Left lung (tissue), 10 donors: Measurements from ENCODE around the gene CDH13. TPM values are rescaled to one million over a fixed set of nuclear protein-coding genes. Genes with fewer than 3 reads are reported as not detected.

Experiments used
- ATAC-seq: fragments of 200-7000 bp; cut with Tn5 transposase; one replicate; pipeline ENCODE4 v1.9.1; 2020; ENCODE audit warnings: moderate library complexity
- DNase-seq, 4 donors: peaks; one replicate each; pipeline ENCODE4 v3.0.0-alpha.2; 2013 to 2020
- H3K27ac ChIP-seq, 2 donors: fragments of 200-600 bp; sonication (generic) in 1 of 2; one replicate each; pipeline versions ENCODE4 v1.5.0 to v1.8.0; 2020 to 2021
- H3K27me3 ChIP-seq, 2 donors: fragments of 200-600 bp; sonication (generic) in 1 of 2; one replicate each; pipeline versions ENCODE4 v1.5.0 to v1.8.0; 2020 to 2021
- H3K36me3 ChIP-seq, 2 donors: fragments of 200-600 bp; sonication (generic) in 1 of 2; one replicate each; pipeline versions ENCODE4 v1.5.0 to v1.8.0; 2020 to 2021
- H3K4me1 ChIP-seq, 2 donors: fragments of 200-600 bp; one replicate each; pipeline ENCODE4 v1.8.0; 2021
- H3K4me3 ChIP-seq, 2 donors: fragments of 200-600 bp; sonication (generic) in 1 of 2; one replicate each; pipeline versions ENCODE4 v1.5.0 to v1.8.0; 2020 to 2021; ENCODE audit warnings: mild to moderate bottlenecking in 1 of 2
- H3K9me3 ChIP-seq, 2 donors: fragments of 200-600 bp; sonication (generic) in 1 of 2; one replicate each; pipeline versions ENCODE4 v1.5.0 to v1.8.0; 2020 to 2021
- CTCF ChIP-seq, 2 donors: fragments of 200-600 bp; sonication (generic) in 1 of 2; IDR thresholded peaks; one replicate each; pipeline versions ENCODE4 v1.5.0 to v1.8.0; 2021; ENCODE audit warnings: antibody characterized with exemption in 2 of 2
- intact Hi-C, 2 donors: fragments of 100-400 bp; cut with DNase I; formaldehyde crosslinking; loops; one replicate each; pipeline versions ENCODE4 v1.11.2 to v1.14.2; 2022
- polyA plus RNA-seq, 6 donors: library from polyadenylated mRNA; unstranded; fragments of 120-200 nt; gene quantifications; one replicate each; pipeline ENCODE4 v1.2.1, GENCODE V29; 2013; ENCODE audit not compliant: insufficient read length in 6 of 6
- total RNA-seq, 2 donors: library from RNA; stranded (reverse); fragmentation: NEBNext Ultra II Directional; extraction: Animal tissue kit (Norgen Biotek cat#: 25700); gene quantifications; one replicate each; pipeline ENCODE4 v1.2.1, GENCODE V29; 2021
- donor health status: DM: no; HTN: yes; CAD: no.
- donor health status: DM: no; HTN: no; CAD: no.

The CDH13 gene
- total and polyA plus RNA-seq, 8 donors, result 2.7 to 20.3 (median 3.2) TPM

- Histone ChIP-seq H3K9me3 (peaks cover 0 to 4% of the 10 kb centered on the region in 2 donors), H3K27ac (no peak overlapping the region), H3K27me3 (no peaks in the 10 kb centered on the region), H3K4me3 (no peak overlapping the region), H3K4me1 (no peaks in the 10 kb centered on the region), H3K36me3 (no peaks in the 10 kb centered on the region)
- intact Hi-C loops, result no loop called here
- no peak for TF ChIP-seq CTCF (IDR thresholded peaks at IDR 0.05)
- DNase-seq, result no peak
- ATAC-seq, result no peak
Observed at GRCh38 chr16:82876951-82877350, 250.2 kb downstream of the CDH13 start.

GRCh38 chr16:82878466-82878865 is 251.7 kb downstream of the CDH13 start:
- ATAC-seq, result no peak
- no peak for TF ChIP-seq CTCF (IDR thresholded peaks at IDR 0.05)
- DNase-seq, result no peak
- H3K27ac ChIP-seq, result no peak overlapping the region
- no peak overlapping the region for H3K4me3 ChIP-seq
- intact Hi-C loops, result no loop called here
- no peaks in the 10 kb centered on the region for H3K27me3 ChIP-seq
- no peaks in the 10 kb centered on the region for H3K36me3 ChIP-seq
- no peaks in the 10 kb centered on the region for H3K9me3 ChIP-seq
- no peaks in the 10 kb centered on the region for H3K4me1 ChIP-seq

GRCh38 chr16:82880346-82880745 is 253.6 kb downstream of the CDH13 start:
- Histone ChIP-seq H3K4me3 (no peak overlapping the region), H3K36me3 (no peaks in the 10 kb centered on the region), H3K27me3 (no peaks in the 10 kb centered on the region), H3K27ac (no peak overlapping the region), H3K9me3 (no peaks in the 10 kb centered on the region), H3K4me1 (no peaks in the 10 kb centered on the region)
- TF ChIP-seq CTCF (IDR thresholded peaks at IDR 0.05), result no peak
- ATAC-seq (no peak), DNase-seq (no peak)
- intact Hi-C loops, result no loop called here

- Histone ChIP-seq H3K9me3 (no peaks in the 10 kb centered on the region), H3K36me3 (no peaks in the 10 kb centered on the region), H3K4me3 (no peak overlapping the region), H3K27ac (no peak overlapping the region), H3K27me3 (no peaks in the 10 kb centered on the region), H3K4me1 (no peaks in the 10 kb centered on the region)
- intact Hi-C loops, result no loop called here
- ATAC-seq, result no peak
- no peak for DNase-seq
- TF ChIP-seq CTCF (IDR thresholded peaks at IDR 0.05), result no peak
Observed at GRCh38 chr16:82881516-82881915, 254.7 kb downstream of the CDH13 start.

- intact Hi-C loops, result no loop called here
- ATAC-seq, result no peak
Observed at GRCh38 chr16:82882226-82882625, 255.5 kb downstream of the CDH13 start.

More at GRCh38 chr16:82882226-82882625, 255.5 kb downstream of the CDH13 start:
- H3K4me1 ChIP-seq, result no peaks in the 10 kb centered on the region
- H3K27ac ChIP-seq, result no peak overlapping the region
- H3K9me3 ChIP-seq, result no peaks in the 10 kb centered on the region
- H3K27me3 ChIP-seq, result no peaks in the 10 kb centered on the region
- no peak for TF ChIP-seq CTCF (IDR thresholded peaks at IDR 0.05)
- H3K4me3 ChIP-seq, result no peak overlapping the region
- no peak for DNase-seq
- no peaks in the 10 kb centered on the region for H3K36me3 ChIP-seq
